Body of pancreas (tissue), 4 donors: ENCODE data around the gene RFX4.

ENCODE experiments used
- POLR2A ChIP-seq, 3 donors: fragments of 450-650 bp; IDR thresholded peaks; one replicate each; pipeline ENCODE4 v1.6.1; 2016; ENCODE audit warnings: antibody characterized with exemption in 3 of 3, mild to moderate bottlenecking in 2 of 3
- TF ChIP-seq, protein P1 (sequence below), 7 experiments: fragments of 450-650 bp in 4 of 7; fragments of 200-600 bp in 3 of 7; sonication (generic) in 3 of 7; IDR thresholded peaks; one replicate each; pipeline ENCODE4 v1.5.1; 2016 to 2019; ENCODE audit warnings: antibody characterized with exemption in 7 of 7

DNA sequence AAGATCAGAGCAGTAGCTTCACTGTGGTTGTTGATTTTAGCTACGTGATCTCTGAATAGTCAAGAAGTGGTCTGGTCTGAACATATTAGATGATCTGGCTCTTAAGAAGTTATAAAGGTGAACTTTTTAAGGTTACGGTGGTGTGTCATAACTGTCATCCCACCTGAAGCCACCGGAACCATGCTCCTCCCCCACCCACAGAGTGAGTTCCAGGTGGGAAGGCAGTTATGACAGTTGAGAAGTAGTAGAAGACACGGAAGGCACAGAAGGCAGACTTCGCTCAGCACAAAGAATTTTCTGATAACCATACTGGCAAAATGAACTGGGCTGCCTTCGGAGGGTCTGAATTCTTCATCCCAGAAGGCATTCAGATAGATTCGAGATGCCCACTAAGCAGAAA lies 101.7 kb downstream of the RFX4 start:
- TF ChIP-seq, protein P1, sequence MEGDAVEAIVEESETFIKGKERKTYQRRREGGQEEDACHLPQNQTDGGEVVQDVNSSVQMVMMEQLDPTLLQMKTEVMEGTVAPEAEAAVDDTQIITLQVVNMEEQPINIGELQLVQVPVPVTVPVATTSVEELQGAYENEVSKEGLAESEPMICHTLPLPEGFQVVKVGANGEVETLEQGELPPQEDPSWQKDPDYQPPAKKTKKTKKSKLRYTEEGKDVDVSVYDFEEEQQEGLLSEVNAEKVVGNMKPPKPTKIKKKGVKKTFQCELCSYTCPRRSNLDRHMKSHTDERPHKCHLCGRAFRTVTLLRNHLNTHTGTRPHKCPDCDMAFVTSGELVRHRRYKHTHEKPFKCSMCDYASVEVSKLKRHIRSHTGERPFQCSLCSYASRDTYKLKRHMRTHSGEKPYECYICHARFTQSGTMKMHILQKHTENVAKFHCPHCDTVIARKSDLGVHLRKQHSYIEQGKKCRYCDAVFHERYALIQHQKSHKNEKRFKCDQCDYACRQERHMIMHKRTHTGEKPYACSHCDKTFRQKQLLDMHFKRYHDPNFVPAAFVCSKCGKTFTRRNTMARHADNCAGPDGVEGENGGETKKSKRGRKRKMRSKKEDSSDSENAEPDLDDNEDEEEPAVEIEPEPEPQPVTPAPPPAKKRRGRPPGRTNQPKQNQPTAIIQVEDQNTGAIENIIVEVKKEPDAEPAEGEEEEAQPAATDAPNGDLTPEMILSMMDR (IDR thresholded peaks at IDR 0.05), result no peak
- TF ChIP-seq POLR2A (IDR thresholded peaks at IDR 0.05), result no peak
